GM12872 (cell line): ENCODE measurements around the gene FABP6.
A peak's percentile ranks its signal among the peaks of the same experiment; 100 is the strongest.

ENCODE experiments used
- TF ChIP-seq, protein P1 (sequence below): IDR thresholded peaks from 3 replicates; pipeline ENCODE4 v1.5.1; 2011; ENCODE audit warnings: low read depth, mild to moderate bottlenecking, low read length, moderate library complexity; ENCODE audit not compliant: insufficient read depth

Gene FABP6

DNA sequence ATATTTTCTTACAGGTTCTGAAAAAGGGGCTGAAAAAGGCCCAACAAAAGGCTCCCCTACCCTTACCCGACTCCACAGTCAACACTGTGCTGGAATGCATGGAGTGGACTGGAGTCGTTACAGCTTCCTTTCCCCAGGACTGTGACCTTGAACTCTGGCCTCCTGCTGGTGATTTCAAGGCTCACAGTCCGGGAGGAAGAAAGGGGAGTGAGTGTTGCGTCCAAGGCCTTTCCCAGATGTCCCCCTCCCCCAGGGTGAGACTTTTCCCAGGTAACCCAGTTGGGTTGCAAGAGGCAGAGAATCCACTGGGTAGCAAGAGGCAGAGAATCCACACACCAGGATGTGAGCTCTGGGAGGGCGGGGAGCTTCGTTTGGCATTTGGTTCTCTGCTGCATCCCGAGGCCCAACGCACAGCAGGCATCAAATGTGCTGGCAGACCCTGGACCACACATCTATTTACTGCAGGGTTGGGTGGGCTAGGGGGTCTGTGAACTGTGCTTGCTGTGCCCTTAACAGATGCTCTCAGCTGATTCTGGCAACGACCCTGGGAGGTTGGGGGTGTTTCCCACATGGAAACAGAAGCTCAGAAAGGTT, 37.5 kb downstream of the FABP6 start:
- TF ChIP-seq, protein P1, sequence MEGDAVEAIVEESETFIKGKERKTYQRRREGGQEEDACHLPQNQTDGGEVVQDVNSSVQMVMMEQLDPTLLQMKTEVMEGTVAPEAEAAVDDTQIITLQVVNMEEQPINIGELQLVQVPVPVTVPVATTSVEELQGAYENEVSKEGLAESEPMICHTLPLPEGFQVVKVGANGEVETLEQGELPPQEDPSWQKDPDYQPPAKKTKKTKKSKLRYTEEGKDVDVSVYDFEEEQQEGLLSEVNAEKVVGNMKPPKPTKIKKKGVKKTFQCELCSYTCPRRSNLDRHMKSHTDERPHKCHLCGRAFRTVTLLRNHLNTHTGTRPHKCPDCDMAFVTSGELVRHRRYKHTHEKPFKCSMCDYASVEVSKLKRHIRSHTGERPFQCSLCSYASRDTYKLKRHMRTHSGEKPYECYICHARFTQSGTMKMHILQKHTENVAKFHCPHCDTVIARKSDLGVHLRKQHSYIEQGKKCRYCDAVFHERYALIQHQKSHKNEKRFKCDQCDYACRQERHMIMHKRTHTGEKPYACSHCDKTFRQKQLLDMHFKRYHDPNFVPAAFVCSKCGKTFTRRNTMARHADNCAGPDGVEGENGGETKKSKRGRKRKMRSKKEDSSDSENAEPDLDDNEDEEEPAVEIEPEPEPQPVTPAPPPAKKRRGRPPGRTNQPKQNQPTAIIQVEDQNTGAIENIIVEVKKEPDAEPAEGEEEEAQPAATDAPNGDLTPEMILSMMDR, result peak; percentile 23; the same call in 1 of the 3 replicates

DNA sequence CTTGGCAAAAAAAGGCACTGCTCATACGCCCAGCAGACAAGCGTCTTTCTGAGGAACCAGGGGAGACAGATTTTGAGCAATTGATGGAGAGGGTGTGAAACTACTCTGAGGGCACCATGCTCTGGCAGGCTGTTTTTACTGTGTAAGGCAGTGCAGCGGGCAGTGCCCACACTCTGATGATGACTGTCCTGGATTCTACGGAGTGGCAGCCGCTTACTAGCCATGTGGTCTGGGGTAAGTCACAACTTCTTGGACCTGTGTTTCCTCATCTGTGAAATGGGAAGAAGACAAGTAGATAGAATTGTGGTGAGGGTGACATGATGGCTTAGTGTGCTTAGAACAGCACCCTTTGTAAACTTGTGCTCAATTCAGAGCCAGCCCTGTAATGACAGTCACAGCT, 38.8 kb downstream of the FABP6 start:
- TF ChIP-seq, protein P1, result no peak

DNA sequence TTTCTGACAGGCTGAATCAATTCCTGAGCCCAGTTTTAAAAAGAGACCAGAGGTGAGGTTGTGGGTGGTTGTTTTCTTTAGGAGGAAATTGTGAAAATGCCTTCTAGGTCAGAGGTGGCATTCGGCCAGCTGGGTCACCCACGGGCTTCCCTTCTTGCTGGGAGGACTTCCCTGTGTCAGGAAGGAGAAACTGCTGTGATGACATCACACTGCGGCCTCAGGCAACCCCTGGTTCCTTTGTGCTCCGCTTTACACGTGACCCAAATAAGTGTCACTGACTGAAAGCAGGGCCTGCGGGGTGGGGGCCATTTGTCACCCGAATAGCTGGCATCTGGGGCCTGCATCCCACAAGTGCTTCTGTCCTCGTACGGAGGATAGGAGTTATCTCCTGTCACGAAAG, 39.7 kb downstream of the FABP6 start:
- TF ChIP-seq, protein P1, result no peak

DNA sequence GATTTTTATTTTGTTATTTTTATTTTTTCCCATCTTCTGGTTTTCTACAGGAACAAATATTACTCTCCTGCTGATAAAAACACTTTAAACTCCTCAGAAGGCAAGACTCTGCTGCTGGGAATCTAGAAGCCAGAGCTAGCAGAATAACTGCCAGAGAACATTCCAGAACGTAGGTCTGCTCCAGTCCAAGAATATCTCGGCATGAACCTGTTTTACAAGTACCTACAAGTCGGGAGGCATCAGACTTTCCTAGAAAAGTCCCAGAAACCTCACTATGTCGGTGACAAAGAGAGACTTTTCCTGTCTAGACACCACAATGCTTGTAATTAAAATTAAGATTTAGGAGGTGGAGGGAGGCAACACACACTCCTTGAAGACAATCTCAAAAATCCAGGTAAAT, 41.4 kb downstream of the FABP6 start:
- TF ChIP-seq, protein P1, result no peak

DNA sequence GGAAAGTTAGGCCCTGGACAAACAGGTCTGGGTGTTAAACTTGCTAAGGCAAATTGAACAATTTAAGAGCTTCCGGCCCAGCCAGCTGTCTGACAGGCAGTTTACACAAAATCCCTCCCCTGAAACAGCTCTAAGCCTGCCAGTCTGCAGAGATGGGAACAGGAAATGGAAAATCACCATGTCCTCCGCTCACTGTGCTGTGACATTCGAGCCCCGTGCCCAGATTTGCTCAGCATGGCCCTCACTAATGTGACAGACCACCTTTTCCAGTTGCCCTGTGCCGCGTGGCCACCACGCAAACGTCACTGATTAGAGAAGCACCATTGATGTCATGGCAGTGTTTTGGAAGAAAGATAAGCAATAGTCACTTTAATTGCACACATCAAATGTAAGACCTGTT, 42.1 kb downstream of the FABP6 start:
- TF ChIP-seq, protein P1, result no peak

DNA sequence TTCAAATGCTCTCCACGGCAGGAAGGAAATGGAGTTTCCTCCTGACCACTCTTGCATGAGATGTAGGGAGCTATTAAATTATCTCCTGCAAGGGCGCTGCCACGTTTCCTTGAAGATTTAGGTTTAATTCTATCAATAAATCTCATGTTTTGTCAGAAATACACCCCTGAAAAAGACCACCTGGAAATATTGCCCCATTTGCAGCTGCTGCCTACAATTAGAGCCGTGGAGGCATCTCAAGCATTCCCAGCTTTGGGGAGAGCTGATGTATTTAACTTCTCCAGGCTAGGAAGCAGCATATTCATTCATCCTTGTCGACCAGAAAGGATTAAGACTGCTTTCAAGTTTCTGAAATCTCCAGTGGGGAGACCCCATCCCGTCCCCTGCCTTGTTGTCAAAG, 42.5 kb downstream of the FABP6 start:
- TF ChIP-seq, protein P1, result no peak

DNA sequence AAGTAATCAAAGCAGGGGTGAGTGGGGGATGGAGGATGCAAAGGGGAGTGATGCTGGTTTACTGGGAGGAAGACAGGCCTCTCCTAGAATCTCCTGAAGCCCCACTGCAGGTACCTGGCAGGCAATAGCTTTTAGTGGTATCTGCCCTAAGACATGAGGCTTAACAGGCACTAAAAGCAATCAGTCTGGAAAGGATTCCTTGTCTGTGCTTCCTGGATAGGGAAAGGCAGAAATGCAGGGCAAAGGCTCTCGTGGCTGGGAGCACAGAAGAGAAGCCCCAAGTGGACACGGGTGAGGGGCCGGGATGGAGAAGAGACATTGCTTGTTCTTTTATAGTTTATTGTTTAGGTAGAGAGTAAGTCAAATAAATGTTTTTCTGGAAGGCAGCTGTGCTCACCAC, 43.0 kb downstream of the FABP6 start:
- TF ChIP-seq, protein P1, result no peak
